Measurements from ENCODE around the gene MAST3. TPM values are rescaled to one million over a fixed set of nuclear protein-coding genes. Genes with fewer than 3 reads are reported as not detected.

The MAST3 gene
- total RNA-seq, 1 donor from 2014 or later, result 16.6 TPM

- Mint-ChIP-seq H3K27ac (ENCODE audit: unreplicated experiment) (no peak overlapping the region), H3K4me1 (ENCODE audit: low read depth, unreplicated experiment) (no peaks in the 10 kb centered on the region), H3K36me3 (ENCODE audit: unreplicated experiment) (no peaks in the 10 kb centered on the region), H3K27me3 (ENCODE audit: unreplicated experiment) (peaks cover 2% of the 10 kb centered on the region), H3K9me3 (ENCODE audit: unreplicated experiment) (peaks cover 1% of the 10 kb centered on the region), H3K4me3 (ENCODE audit: unreplicated experiment) (no peak overlapping the region)
- no peak for DNase-seq
- TF ChIP-seq CTCF (IDR thresholded peaks at IDR 0.05; ENCODE audit: partially characterized antibody, unreplicated experiment), result no peak
These were observed 35.5 kb upstream of the MAST3 start for GRCh38 chr19:18062028-18062427.

GRCh38 chr19:18063463-18063862, 34.1 kb upstream of the MAST3 start:
- Mint-ChIP-seq H3K27ac (ENCODE audit: unreplicated experiment) (no peak overlapping the region), H3K27me3 (ENCODE audit: unreplicated experiment) (peaks cover 2% of the 10 kb centered on the region), H3K9me3 (ENCODE audit: unreplicated experiment) (peaks cover 1% of the 10 kb centered on the region), H3K4me1 (ENCODE audit: low read depth, unreplicated experiment) (no peaks in the 10 kb centered on the region), H3K36me3 (ENCODE audit: unreplicated experiment) (no peaks in the 10 kb centered on the region), H3K4me3 (ENCODE audit: unreplicated experiment) (no peak overlapping the region)
- no peak for TF ChIP-seq CTCF (IDR thresholded peaks at IDR 0.05; ENCODE audit: partially characterized antibody, unreplicated experiment)
- DNase-seq, result no peak

GRCh38 chr19:18065173-18065495, 32.4 kb upstream of the MAST3 start:
- no peak for DNase-seq
- Mint-ChIP-seq H3K9me3 (ENCODE audit: unreplicated experiment) (peaks cover 1% of the 10 kb centered on the region), H3K36me3 (ENCODE audit: unreplicated experiment) (no peaks in the 10 kb centered on the region), H3K27me3 (ENCODE audit: unreplicated experiment) (peaks cover 2% of the 10 kb centered on the region), H3K4me3 (ENCODE audit: unreplicated experiment) (no peak overlapping the region), H3K4me1 (ENCODE audit: low read depth, unreplicated experiment) (no peaks in the 10 kb centered on the region), H3K27ac (ENCODE audit: unreplicated experiment) (no peak overlapping the region)
- no peak for TF ChIP-seq CTCF (IDR thresholded peaks at IDR 0.05; ENCODE audit: partially characterized antibody, unreplicated experiment)

- Mint-ChIP-seq H3K4me1 (ENCODE audit: low read depth, unreplicated experiment) (no peaks in the 10 kb centered on the region), H3K36me3 (ENCODE audit: unreplicated experiment) (no peaks in the 10 kb centered on the region), H3K4me3 (ENCODE audit: unreplicated experiment) (no peak overlapping the region), H3K9me3 (ENCODE audit: unreplicated experiment) (no peaks in the 10 kb centered on the region), H3K27ac (ENCODE audit: unreplicated experiment) (no peak overlapping the region), H3K27me3 (ENCODE audit: unreplicated experiment) (peaks cover 2% of the 10 kb centered on the region)
- DNase-seq, result no peak
- no peak for TF ChIP-seq CTCF (IDR thresholded peaks at IDR 0.05; ENCODE audit: partially characterized antibody, unreplicated experiment)
These were observed 29.2 kb upstream of the MAST3 start for GRCh38 chr19:18068395-18068794.

- Mint-ChIP-seq H3K4me3 (ENCODE audit: unreplicated experiment) (no peak overlapping the region), H3K9me3 (ENCODE audit: unreplicated experiment) (peaks cover 1% of the 10 kb centered on the region), H3K27me3 (ENCODE audit: unreplicated experiment) (peaks cover 2% of the 10 kb centered on the region), H3K36me3 (ENCODE audit: unreplicated experiment) (no peaks in the 10 kb centered on the region), H3K27ac (ENCODE audit: unreplicated experiment) (no peak overlapping the region), H3K4me1 (ENCODE audit: low read depth, unreplicated experiment) (no peaks in the 10 kb centered on the region)
- DNase-seq, result no peak
- no peak for TF ChIP-seq CTCF (IDR thresholded peaks at IDR 0.05; ENCODE audit: partially characterized antibody, unreplicated experiment)
These were observed 28.2 kb upstream of the MAST3 start for GRCh38 chr19:18069383-18069782.

Data from glutamatergic neuron (in vitro differentiated cells).